CD4-positive, alpha-beta T cell treated with Interleukin-15 for 4 hours (primary cell): ENCODE data around the gene NOSTRIN.
A peak's percentile ranks its signal among the peaks of the same experiment; 100 is the strongest.
"Not testable (repeated sequence)": the region's sequence is repeated elsewhere in the genome, so short reads cannot be mapped to it uniquely, and the experiment has no call there.

Source experiments
- DNase-seq: peaks from one replicate; pipeline ENCODE4 v3.0.0-alpha.2; 2020; ENCODE audit warnings: low spot score

NOSTRIN gene

GRCh38 chr2:168882163-168882562 is 79.7 kb downstream of the NOSTRIN start:
- DNase-seq = not testable (repeated sequence)

DNA sequence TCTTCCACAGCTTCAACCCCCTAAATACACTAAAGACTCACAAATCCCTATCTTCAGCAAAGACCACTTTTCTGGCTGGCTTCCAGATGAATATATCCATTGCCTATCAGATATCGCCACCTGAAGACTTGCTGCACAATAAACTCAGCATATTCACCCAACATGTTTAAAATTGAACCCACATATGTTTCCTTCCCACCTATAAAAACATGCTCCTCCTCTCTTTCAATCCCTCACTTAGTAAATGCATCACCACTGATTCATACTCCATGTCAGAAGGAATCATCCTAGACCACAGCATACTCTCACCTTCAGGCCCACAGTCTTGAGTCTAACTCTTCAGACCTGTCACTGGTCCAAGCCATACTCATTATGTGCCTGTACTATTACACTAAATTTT is 82.5 kb downstream of the NOSTRIN start:
- no peak for DNase-seq

- DNase-seq = no peak
Measured at GRCh38 chr2:168889635-168890005, 87.2 kb downstream of the NOSTRIN start.

GRCh38 chr2:168890006-168890782 is 87.8 kb downstream of the NOSTRIN start, which contains the start of gene SPC25:
Gene SPC25, minus strand, starts transcription at chr2:168890430. Its CDS starts 911 bp downstream, at chr2:168889519.
- DNase-seq = peak; percentile 92

DNA sequence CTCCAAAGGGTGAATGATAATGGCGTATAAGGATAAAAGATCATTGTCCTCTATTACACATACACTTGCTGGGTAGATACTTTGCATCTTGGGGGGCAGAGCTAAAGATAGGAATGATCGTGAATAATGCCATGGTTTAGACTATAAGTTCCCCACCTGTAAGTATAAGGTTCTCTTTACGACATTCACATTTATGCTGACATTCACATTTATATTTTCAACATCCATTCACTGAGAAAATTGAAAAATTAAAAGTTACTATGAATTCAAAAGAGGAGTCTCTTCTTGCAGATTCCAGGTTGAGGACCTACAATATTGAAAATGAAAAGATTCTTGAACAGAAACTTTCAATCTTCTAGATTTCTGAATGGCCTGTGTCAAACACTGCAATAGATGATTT is 89.9 kb downstream of the NOSTRIN start:
- no peak for DNase-seq

DNA sequence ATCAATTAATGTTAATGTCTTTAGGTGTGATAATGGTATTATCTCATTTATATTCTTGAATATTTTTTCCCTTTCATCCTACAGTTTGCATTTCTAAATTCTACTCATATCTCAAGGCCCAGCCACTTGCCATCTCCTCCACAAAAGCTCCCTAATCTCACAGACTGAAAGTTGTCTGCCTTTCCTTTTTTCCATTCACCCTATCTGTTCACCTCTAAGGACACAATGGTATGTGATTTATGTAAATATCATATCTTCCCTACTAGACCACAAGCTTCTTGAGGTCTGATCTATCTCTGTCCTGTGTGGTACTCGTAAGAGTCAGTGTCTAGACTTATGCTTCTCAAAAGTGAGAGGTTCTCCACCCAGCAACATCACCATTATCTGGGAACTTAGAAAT is 91.7 kb downstream of the NOSTRIN start:
- no peak for DNase-seq

DNA sequence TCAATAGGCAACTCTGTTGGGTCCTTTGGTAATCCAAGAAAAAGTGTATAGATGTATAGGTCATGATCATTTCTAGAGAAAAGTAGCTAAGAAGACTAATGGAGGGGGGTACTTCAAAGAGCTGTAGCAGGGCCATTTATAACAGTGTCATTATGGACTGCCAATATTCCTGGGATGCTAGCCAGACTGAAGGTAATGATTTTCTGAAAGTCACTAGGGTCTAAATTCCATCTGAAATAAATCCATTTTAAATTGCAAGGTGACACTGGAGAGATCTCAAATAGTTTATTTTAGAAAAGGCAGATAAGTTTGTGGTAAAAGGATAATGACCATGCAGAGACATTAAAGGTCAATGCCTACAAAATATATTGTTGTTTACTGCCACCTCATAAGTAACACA is 92.3 kb downstream of the NOSTRIN start:
- no peak for DNase-seq

DNA sequence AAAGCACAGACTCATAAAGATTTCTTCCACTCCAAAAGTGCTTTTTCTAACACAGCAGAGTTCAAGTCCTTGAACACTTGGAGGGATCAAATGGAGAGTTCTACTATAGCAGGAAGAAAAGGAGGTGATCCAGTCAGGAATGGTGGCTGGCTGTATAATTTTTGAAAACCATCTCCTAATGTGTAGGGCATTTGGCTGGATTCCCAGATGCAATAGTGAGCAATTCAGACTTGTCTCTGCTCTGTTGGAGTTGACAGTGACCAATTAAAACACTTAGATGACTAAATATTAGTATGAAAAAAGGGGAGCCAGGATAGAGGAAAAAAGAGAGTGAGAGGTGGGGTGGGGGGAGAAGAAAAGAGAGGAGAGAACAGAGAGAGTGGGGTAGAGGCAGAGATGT is 93.3 kb downstream of the NOSTRIN start:
- no peak for DNase-seq

DNA sequence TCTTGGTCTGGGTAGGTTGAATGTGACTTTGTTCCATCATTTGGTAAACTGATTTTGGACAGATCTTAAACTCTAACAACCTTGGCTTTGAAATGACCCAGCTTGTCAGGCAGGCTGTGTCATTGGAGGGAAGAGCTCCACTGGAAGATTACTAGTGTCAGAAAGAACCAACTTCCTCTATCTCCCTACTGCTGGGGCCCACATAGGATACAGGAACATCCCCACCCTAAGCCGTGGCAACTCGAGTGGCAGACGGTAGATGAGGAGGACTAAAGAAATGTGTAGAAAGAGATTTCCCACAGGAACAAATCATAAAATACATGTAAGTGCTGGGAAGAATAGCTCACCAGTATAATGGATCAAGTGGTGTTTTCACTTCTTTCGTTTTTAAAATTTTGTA is 94.3 kb downstream of the NOSTRIN start:
- no peak for DNase-seq

DNA sequence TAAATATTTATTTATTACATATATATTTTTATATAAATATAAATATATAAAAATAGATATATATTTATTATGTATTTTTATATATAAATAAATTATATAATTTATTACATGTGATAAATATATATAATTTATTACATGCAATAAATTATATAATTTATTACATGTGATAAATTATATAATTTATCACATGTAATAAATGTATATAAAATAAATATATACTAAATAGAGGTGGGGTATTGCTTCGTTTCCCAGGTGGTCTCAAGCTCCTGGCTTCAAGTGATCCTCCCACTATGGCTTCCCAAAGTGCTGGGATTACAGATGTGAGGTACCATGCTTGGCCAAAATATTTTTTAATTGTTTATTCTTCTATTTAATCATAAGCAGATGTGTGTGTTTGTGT is 95.0 kb downstream of the NOSTRIN start:
- no peak for DNase-seq

GRCh38 chr2:168901003-168901402 is 98.6 kb downstream of the NOSTRIN start, which contains the start of gene G6PC2:
Gene G6PC2, plus strand, starts transcription at chr2:168901291. Its CDS starts 41 bp downstream, at chr2:168901332.
- DNase-seq = no peak

DNA sequence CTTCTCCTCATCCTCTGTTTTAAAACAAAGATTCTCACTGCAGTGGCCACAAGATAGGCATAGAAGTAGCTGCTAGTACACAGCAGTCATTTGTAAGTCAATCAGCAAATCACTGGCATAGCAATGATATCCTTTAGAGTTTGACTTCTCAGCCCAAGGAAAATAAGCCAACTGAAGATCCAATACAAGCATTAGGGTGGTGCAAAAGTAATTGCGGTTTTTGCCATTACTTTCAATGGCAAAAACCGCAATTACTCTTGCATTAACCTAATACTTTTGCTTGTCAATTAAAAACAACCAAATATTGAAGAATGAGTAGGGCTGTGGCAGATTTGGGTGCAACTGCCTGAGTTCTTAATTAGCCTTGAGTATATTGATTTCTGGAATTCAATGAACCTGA is 101.5 kb downstream of the NOSTRIN start:
- DNase-seq = no peak

DNA sequence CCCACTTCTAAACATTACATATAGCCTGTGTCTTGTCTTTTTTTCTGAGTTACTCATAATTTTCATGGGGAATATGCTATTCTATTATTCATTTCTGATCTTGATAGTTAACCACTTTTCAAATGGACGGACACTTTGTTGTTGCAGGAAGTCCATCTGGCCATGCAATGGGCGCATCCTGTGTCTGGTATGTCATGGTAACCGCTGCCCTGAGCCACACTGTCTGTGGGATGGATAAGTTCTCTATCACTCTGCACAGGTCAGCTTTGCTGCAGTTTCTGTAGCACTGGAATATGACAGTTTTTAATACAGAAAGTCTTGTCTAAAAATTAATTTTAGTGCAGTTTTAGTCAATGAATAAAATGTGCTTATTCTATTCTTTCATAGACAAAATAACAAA is 101.9 kb downstream of the NOSTRIN start:
- no peak for DNase-seq

- no peak for DNase-seq
Measured at GRCh38 chr2:168907940-168908662, 105.7 kb downstream of the NOSTRIN start.

DNA sequence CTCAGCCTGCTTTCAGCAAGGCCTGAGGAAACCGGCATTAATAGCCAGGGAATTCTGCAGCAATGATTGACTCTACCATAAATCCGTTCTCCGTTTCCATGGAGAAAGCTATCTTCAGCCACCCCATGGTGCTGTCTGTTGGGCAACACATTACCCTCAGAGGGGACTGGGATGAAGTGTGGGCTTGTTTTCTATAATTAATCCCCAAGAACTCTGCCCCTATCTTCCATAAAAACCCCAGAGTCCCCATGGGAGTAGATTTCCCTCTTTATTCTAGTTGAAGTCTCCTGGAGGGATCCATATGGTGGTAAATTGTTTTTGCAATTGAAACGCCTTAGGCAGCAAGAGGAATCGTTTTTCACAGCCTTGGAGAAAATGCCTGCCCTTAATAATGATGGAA is 107.9 kb downstream of the NOSTRIN start:
- DNase-seq = no peak

GRCh38 chr2:168912466-168912865 is 110.0 kb downstream of the NOSTRIN start:
- no peak for DNase-seq

- DNase-seq = no peak
Measured at GRCh38 chr2:168912901-168913369, 110.5 kb downstream of the NOSTRIN start.

DNA sequence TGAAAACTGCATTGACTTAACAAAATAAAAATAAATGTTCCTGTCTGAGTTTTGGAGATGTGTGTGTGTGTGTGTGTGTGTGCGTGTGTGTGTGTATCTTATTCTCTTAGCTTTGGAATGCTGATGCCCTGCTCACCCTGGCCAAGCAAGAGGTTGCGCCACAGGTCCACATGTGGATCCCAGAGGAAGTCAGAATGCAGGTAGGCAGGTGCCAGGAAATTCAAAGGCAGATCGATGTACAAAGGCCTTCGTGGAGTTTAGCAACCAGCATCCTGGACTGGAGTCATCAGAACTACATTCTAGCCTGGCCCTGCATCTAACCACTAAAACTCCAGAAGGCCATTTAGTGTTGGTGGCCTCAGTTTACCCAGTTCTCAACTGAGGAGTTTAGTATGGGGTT is 111.1 kb downstream of the NOSTRIN start:
- DNase-seq = no peak
